HEK293T (cell line): ENCODE results near the gene LNPK.

Experiments used
- BHLHE40 ChIP-seq: fragments of 450-650 bp; IDR thresholded peaks from 2 replicates; pipeline ENCODE4 v1.6.1; 2016; ENCODE audit warnings: mild to moderate bottlenecking, moderate library complexity, borderline replicate concordance
- ELF4 ChIP-seq: fragments of 450-650 bp; IDR thresholded peaks from 2 replicates; pipeline ENCODE4 v1.6.1; 2017; ENCODE audit warnings: antibody characterized with exemption
- FOXA1 ChIP-seq: fragments of 450-650 bp; IDR thresholded peaks from 2 replicates; pipeline ENCODE4 v1.6.1; 2016; ENCODE audit warnings: mild to moderate bottlenecking
- FOXK2 ChIP-seq: fragments of 450-650 bp; IDR thresholded peaks from 2 replicates; pipeline ENCODE4 v1.6.1; 2016; ENCODE audit warnings: mild to moderate bottlenecking
- NFRKB ChIP-seq: fragments of 450-650 bp; IDR thresholded peaks from 2 replicates; pipeline ENCODE4 v1.6.1; 2016; ENCODE audit warnings: mild to moderate bottlenecking, moderate library complexity
- SP1 ChIP-seq: fragments of 450-650 bp; IDR thresholded peaks from 2 replicates; pipeline ENCODE4 v1.6.1; 2017

GRCh38 chr2:175964195-175964594 is 37.9 kb downstream of the LNPK start:
- TF ChIP-seq SP1 (no peak), NFRKB (no peak), FOXA1 (no peak), BHLHE40 (no peak), FOXK2 (no peak), ELF4 (no peak)
